ENCODE results near the gene ASCL5.

DNA sequence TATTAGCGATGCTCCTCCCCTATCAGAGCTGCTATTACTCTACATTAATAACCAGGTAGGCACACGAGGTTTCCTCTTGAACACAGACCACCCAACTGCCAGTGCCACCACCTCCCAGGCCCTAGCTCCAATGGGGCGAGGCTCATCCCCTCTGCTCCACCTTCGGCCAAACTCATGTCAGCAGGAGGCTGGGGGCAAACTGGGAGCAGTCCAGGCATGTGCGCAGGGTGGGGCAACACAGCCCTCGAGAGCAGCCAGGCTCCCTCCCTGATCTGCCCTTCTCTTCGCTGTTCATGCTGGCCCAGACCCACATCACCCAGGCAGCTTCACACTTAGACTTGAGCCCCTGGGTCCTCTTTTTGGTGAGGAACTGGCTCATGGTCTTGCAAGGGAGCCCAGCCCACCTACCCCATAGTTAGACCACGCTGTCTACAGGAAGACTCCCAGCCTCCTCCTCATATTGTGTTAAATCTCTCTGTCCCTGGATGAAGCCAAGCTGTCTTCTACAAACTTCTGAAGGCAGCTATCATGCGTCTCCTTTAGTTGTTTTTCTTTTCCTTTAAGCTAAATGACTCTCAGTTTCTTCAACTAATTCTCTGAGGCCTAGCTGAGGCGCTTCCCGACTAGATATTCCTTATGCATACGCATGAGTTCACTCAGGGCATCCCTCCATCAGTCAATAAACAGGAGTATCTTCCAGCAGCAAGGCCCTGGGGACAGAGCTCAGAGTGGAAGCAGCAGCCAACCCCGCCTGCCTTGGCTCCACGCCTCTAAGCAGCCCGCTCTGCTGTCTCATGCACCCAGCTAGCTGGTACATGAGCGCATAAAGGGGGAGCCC is 15.2 kb upstream of the ASCL5 start:
- TF ChIP-seq CTCF (IDR thresholded peaks at IDR 0.05) = no peak
- TF ChIP-seq, protein P1, sequence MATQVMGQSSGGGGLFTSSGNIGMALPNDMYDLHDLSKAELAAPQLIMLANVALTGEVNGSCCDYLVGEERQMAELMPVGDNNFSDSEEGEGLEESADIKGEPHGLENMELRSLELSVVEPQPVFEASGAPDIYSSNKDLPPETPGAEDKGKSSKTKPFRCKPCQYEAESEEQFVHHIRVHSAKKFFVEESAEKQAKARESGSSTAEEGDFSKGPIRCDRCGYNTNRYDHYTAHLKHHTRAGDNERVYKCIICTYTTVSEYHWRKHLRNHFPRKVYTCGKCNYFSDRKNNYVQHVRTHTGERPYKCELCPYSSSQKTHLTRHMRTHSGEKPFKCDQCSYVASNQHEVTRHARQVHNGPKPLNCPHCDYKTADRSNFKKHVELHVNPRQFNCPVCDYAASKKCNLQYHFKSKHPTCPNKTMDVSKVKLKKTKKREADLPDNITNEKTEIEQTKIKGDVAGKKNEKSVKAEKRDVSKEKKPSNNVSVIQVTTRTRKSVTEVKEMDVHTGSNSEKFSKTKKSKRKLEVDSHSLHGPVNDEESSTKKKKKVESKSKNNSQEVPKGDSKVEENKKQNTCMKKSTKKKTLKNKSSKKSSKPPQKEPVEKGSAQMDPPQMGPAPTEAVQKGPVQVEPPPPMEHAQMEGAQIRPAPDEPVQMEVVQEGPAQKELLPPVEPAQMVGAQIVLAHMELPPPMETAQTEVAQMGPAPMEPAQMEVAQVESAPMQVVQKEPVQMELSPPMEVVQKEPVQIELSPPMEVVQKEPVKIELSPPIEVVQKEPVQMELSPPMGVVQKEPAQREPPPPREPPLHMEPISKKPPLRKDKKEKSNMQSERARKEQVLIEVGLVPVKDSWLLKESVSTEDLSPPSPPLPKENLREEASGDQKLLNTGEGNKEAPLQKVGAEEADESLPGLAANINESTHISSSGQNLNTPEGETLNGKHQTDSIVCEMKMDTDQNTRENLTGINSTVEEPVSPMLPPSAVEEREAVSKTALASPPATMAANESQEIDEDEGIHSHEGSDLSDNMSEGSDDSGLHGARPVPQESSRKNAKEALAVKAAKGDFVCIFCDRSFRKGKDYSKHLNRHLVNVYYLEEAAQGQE (IDR thresholded peaks at IDR 0.05; ENCODE audit: insufficient read depth in 1 of 2, low read depth in 2 of 2, low read length in 1 of 2) = no peak
- no peak for TF ChIP-seq POLR2AphosphoS5 (IDR thresholded peaks at IDR 0.05; ENCODE audit: low read depth, low read length)
- TF ChIP-seq TCF7L2 (IDR thresholded peaks at IDR 0.05; ENCODE audit: low read depth, low read length) = no peak
- TF ChIP-seq SIN3A (IDR thresholded peaks at IDR 0.05; ENCODE audit: borderline replicate concordance, insufficient read depth, low read depth, low read length) = no peak

Measured in Panc1 (cell line).